Subcutaneous adipose tissue (tissue), 4 donors: ENCODE data around the gene PRDM5. TPM values are rescaled to one million over a fixed set of nuclear protein-coding genes. Genes with fewer than 3 reads are reported as not detected.

ENCODE experiments used
- total RNA-seq, 4 donors: library from RNA; depleted of rRNA; stranded (reverse); fragments of >200 nt; gene quantifications; one replicate each; pipeline ENCODE4 v1.1.0, GENCODE V29; 2016
- TF ChIP-seq, protein P1 (sequence below): fragments of 450-650 bp; IDR thresholded peaks from one replicate; pipeline ENCODE4 v1.5.1; 2016; ENCODE audit warnings: low read depth, mild to moderate bottlenecking, control low read depth, antibody characterized with exemption, moderate library complexity

PRDM5 gene
- total RNA-seq, 4 donors from 2014 or later = 7.3 to 15.4 (median 11.1) TPM

GRCh38 chr4:120760047-120760446 is 162.5 kb downstream of the PRDM5 start:
- TF ChIP-seq, protein P1, sequence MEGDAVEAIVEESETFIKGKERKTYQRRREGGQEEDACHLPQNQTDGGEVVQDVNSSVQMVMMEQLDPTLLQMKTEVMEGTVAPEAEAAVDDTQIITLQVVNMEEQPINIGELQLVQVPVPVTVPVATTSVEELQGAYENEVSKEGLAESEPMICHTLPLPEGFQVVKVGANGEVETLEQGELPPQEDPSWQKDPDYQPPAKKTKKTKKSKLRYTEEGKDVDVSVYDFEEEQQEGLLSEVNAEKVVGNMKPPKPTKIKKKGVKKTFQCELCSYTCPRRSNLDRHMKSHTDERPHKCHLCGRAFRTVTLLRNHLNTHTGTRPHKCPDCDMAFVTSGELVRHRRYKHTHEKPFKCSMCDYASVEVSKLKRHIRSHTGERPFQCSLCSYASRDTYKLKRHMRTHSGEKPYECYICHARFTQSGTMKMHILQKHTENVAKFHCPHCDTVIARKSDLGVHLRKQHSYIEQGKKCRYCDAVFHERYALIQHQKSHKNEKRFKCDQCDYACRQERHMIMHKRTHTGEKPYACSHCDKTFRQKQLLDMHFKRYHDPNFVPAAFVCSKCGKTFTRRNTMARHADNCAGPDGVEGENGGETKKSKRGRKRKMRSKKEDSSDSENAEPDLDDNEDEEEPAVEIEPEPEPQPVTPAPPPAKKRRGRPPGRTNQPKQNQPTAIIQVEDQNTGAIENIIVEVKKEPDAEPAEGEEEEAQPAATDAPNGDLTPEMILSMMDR = no peak

DNA sequence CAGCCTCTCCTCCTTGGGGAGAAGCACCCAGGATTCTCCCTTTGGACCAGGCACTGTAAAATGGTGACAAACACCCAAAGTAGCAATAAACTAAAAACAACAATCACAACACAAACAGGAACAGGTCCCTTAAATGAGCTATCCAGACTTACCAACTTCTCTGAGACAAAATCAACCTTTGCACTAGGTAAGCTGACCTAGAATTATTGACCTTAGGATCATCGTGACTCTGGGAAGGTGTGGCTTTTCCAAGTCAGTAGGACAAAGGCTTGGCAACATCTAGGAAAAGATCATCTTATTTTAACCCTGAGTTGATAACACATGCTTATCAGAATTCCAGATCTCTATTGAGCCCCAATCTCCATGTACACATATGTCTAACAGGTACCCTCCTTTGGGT is 166.7 kb downstream of the PRDM5 start:
- TF ChIP-seq, protein P1 = no peak

- TF ChIP-seq, protein P1 = no peak
Measured at GRCh38 chr4:120754590-120754989, 167.9 kb downstream of the PRDM5 start.

GRCh38 chr4:120753854-120754253 is 168.7 kb downstream of the PRDM5 start:
- TF ChIP-seq, protein P1 = no peak

GRCh38 chr4:120750152-120750525 is 172.4 kb downstream of the PRDM5 start:
- TF ChIP-seq, protein P1 = no peak

DNA sequence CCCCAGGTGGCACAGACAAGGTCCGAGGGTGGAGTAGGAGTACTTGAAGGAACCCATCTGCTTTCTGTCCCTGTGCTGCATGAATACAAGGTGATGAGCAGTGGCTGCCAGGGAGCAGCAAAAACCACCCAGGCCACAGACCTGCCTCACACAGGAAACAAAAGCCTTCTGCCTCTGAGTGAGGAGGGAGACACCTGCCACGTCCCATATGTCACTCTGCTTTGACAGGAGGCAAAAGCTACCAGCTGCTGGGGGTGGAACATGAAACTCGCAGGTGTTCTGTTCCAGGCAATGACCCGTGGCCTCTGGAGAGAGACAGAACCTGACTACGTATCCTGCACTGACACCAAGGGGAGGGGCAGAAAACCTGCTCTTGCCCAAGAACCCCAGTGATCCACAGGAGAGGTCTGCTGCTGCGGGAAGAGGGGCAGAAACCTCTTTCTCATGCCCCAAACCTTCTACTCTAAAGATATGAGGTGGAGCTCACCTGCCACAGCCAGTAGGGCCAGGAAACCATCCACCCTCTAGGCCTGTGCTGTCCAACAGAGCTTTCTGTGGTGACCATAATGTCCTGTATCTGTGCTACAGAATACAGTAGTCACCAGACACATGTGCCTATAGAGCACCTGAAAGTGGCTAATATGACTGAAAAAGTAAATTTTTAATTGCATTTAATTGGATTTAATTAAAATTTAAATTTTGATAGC is 172.9 kb downstream of the PRDM5 start:
- TF ChIP-seq, protein P1 = no peak

DNA sequence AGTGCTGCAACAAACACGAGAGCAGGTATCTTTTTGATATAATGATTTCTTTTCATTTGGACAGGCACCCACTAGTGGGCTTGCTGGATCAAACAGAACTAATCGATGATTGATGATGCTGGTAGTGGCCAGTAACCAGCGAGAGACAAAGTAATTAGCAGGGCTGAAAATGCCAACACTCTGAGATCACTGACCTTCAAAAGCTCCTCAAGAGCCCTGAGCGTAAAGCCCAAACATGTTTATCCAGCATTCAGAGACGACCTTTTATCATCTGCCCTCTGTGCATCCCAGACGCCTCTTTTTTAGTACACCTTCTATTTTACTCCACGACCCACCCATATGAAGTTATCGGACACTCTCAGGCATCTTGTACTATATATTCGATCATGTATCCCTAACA is 186.2 kb downstream of the PRDM5 start:
- TF ChIP-seq, protein P1 = no peak
